IPS-NIHi11 (cell line): ENCODE results near the gene DISP2.
A peak's percentile ranks its signal among the peaks of the same experiment; 100 is the strongest.

ENCODE experiments used
- DNase-seq: peaks from one replicate; pipeline ENCODE4 v3.0.0; 2012; ENCODE audit warnings: mixed read lengths, low spot score

DISP2 gene

GRCh38 chr15:40357723-40358470 lies at the start of gene DISP2:
TSS of gene DISP2 (plus strand) at chr15:40358219. CDS start at chr15:40358322, 103 bp downstream.
- DNase-seq = peak; percentile 100

GRCh38 chr15:40309344-40309862 lies 48.6 kb upstream of the DISP2 start:
- DNase-seq = no peak

GRCh38 chr15:40310001-40310959 lies 47.7 kb upstream of the DISP2 start:
- peak; percentile 80 for DNase-seq

- no peak for DNase-seq
Observed at GRCh38 chr15:40310993-40311392, 47.0 kb upstream of the DISP2 start.

GRCh38 chr15:40312370-40313158 lies 45.5 kb upstream of the DISP2 start:
- no peak for DNase-seq

- no peak for DNase-seq
Observed at GRCh38 chr15:40313531-40314398, 44.3 kb upstream of the DISP2 start.

GRCh38 chr15:40314723-40315276 lies 43.2 kb upstream of the DISP2 start:
- no peak for DNase-seq

GRCh38 chr15:40316931-40317330 lies 41.1 kb upstream of the DISP2 start:
- DNase-seq = no peak

GRCh38 chr15:40317580-40317979 lies 40.4 kb upstream of the DISP2 start:
- DNase-seq = no peak

- no peak for DNase-seq
Observed at GRCh38 chr15:40320409-40320808, 37.6 kb upstream of the DISP2 start.

GRCh38 chr15:40320931-40321371 lies 37.1 kb upstream of the DISP2 start:
- peak; percentile 69 for DNase-seq

- no peak for DNase-seq
Observed at GRCh38 chr15:40322531-40323238, 35.3 kb upstream of the DISP2 start.

- DNase-seq = peak; percentile 96
Observed at GRCh38 chr15:40323239-40323952, 34.6 kb upstream of the DISP2 start, which contains the start of gene INAFM2. TSS of gene INAFM2 (plus strand) at chr15:40323692. CDS start at chr15:40324056, 364 bp downstream.

GRCh38 chr15:40323953-40324937 lies 33.8 kb upstream of the DISP2 start:
- DNase-seq = peak; percentile 38

GRCh38 chr15:40325188-40325587 lies 32.8 kb upstream of the DISP2 start:
- no peak for DNase-seq

GRCh38 chr15:40325700-40326099 lies 32.3 kb upstream of the DISP2 start:
- DNase-seq = no peak

- DNase-seq = peak; percentile 22
Observed at GRCh38 chr15:40327457-40327856, 30.6 kb upstream of the DISP2 start.

- DNase-seq = no peak
Observed at GRCh38 chr15:40328176-40328575, 29.8 kb upstream of the DISP2 start.
